GM12801 (cell line): ENCODE measurements around the gene TSPAN5.

Experiments used
- CTCF ChIP-seq: IDR thresholded peaks from one replicate; pipeline ENCODE4 v1.5.1; 2011; ENCODE audit warnings: control low read depth; ENCODE audit not compliant: insufficient read length; ENCODE audit errors: extremely low read depth

Gene TSPAN5

GRCh38 chr4:98505992-98506391 lies 152.4 kb downstream of the TSPAN5 start:
- no peak for TF ChIP-seq CTCF

GRCh38 chr4:98504091-98504490 lies 154.3 kb downstream of the TSPAN5 start:
- no peak for TF ChIP-seq CTCF

GRCh38 chr4:98503676-98504075 lies 154.7 kb downstream of the TSPAN5 start:
- TF ChIP-seq CTCF, result no peak

GRCh38 chr4:98502624-98503023 lies 155.8 kb downstream of the TSPAN5 start:
- TF ChIP-seq CTCF, result no peak

- TF ChIP-seq CTCF, result no peak
These were observed 156.4 kb downstream of the TSPAN5 start for GRCh38 chr4:98502031-98502430.

GRCh38 chr4:98501383-98501782 lies 157.0 kb downstream of the TSPAN5 start:
- no peak for TF ChIP-seq CTCF

GRCh38 chr4:98498774-98499173 lies 159.6 kb downstream of the TSPAN5 start:
- TF ChIP-seq CTCF, result no peak
